RKO (cell line): ENCODE results near the gene CCDC70.

Experiments used
- DNase-seq: peaks from one replicate; pipeline ENCODE4 v3.0.0-alpha.2; 2016; ENCODE audit warnings: low spot score

Gene CCDC70

DNA sequence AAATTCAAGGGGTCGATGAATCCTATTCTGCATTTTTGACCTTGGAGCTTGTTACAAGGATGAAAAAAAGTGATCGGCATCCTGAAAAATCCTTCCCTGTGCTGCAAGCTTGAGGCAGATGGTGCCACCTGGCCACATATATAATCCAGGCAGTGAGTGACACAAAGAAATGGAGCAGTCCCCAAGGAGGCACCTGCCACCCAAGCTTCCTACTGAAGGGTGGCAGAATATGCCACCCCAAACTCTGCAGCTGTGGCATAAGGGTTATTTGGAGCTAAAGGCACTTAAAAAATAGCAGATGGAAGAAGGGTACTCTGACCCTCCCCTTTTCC lies 32.2 kb upstream of the CCDC70 start:
- no peak for DNase-seq

DNA sequence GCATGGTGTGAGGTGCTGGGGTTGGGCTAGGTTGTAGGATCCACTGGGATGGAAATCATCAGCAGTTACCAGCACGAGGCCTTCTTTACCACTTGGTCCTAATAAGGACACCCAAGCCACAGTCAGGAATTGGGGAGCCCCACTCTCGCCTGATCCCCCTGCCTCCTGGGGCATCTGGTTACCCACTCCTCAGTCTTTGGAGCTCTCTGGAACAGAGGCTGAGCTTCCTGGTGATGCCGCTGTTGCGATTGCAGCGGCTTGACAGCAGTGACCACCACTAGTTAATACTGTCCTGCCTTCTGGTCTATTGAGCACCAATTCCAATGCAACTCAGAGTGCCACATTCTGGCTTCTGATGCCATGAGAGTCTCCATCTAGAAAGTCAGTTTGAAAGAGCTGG lies 30.2 kb upstream of the CCDC70 start:
- no peak for DNase-seq

DNA sequence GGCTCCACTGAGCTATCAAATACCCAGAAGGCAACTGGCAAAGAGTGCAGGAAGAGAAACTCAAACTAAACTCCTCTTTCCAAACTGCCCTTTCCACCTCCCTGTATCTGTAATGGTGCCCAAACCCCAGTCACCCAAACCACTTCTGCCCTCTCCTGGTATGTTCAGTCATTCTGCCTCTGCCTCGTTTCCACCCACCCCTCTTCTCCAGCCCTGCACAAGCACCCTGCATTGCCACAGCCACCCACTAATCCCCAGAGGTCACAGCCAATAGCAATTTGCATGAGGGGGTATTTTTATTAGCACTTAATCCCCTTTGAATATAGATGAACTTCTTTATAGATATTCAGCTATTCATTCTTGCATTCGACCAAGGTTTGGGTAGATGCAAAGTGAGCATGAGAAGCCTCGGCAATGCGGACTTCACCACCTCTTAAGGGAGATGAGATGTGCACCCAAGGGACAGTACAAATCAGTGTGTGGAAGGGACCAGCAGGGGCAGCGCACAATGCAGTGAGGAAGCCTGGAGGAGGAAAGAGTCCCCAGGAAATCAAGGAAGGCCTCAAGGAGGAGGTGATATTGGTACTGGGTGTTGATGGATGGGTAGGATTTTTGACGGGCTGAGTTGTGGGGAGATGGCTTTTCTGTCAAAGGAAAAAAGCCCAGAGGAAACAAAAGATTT lies 29.2 kb upstream of the CCDC70 start:
- DNase-seq: no peak

DNA sequence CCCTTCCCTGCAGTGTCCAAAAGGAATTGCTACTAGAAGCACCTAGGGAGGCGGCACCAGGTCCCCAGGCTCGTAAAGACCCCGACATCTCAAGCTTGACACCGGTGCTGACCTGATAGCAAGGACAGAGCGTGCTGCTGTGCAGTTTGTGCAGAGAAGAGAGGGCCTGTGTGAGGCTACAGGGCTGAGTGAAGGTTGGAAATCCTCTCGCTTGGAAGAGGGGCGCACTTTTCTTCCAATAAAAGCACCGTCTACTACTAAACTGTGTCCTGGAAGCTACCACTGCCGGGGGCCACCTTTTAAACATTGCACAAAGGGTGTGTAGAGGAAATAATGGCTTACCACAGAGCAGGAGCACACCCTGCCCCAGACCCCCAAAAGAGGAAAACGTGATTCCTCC lies 27.8 kb upstream of the CCDC70 start:
- DNase-seq: no peak

DNA sequence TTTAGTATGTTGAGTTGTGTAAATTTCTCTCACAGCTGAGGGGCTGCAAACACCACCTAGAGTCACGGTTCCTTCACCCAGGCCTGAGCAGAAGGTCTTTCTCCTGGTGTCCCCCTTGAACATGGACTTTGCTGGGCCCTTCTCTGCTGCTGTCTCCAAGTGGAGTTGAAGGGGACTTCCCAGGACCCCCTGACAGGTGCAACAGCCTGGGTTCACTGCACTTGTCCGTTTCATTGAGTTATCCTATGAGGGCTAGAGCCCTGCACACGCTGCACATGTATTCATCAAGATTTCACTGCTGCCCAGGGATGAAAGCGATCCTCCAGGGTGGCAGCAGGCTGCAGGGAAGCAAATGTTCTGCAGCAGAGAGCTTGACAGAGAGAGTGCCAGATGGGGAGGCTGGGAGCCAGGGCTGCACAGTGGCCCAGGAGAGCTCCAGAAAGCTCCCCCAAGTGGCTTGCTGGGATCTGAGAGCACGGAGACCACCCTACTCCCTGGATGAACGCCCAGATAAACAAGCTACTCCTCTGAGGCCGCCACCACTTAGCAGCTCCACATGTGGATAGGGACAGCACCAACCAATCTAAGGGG lies 27.1 kb upstream of the CCDC70 start:
- DNase-seq: no peak

DNA sequence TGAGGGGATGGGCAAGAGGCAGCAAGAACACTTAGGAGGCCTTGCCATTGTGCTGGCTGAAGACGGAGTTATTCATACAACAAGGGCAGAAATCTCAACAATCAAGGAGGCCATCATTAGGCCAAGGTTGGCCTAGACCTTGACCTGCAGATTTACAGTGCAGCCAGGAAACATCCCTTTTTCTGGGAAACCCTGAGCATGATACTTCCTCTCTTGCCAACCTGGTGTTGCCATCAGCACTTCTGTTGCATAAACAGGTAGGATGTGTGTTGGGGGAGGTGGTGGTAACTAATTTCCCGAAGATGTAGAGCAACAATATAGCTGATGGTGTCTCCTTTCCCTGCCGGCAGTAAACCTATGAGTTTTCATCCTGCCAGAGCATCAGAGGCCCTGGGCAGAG lies 24.8 kb upstream of the CCDC70 start:
- no peak for DNase-seq

DNA sequence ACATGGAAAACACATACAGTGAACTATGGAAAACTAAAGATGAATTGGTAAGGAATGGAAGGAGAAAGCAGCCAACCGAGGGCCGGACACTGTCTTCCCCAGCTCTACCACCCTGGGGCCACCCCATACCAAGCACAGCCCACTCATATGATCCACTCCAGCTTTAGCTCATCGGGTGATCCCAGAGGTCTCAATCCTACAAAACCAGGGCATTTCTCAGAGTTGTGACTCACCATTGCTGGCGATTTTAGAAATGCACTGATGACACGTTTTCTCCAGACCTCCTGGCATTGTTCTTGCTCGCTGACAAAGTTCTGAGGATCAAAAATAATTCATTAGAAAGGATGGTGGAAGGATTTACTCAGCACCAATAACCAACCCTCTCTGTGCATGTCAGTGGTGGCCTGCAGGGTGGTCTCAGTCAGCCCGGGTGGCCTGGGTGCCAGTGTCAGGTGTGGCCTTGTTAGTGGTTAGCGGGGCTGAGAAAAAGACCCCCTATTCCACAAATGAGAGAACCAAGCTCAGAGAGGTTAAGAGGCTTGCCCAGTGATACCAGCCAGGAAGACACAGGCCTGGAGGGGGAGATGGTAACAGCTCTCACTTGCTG lies 23.4 kb upstream of the CCDC70 start:
- peak; percentile 14 for DNase-seq

DNA sequence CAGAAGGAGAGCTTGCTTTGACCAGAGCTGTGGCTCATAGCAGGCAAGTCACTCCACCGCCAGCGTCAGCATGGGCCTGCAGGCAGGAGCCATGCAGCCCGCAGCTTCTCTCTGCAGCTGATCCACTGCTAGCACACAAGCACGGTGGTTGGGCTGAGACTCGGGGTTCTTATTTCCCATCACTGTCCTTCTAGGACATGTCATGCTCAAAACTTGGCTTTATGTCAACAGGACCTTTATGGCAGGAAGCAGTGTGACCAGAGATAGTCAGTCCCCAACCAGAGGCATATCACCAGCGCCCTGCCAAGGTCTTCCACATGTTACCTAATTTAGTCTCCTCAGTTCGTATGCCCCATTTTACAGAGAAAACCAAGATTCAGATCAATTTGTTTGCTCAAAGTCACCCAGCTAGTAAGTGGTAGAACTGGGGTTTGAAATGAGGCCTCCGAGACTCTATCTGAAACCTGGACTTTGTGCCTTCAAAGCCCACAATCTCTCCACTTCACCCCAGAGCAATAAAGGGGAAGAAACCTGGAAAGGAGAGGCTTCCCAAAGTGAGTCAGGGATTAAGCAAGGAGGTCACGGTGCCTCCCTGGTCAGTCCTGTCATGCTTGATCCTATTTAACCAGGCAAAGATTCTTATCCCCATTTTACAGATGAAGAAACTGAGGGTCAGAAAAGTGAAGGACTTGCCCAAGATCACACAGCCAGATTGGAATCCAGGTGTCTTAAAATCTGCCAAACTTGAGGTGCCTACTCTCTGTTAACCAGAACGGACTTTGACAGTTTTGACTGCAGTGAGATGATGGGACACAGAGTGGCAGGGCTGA lies 21.8 kb upstream of the CCDC70 start:
- no peak for DNase-seq

DNA sequence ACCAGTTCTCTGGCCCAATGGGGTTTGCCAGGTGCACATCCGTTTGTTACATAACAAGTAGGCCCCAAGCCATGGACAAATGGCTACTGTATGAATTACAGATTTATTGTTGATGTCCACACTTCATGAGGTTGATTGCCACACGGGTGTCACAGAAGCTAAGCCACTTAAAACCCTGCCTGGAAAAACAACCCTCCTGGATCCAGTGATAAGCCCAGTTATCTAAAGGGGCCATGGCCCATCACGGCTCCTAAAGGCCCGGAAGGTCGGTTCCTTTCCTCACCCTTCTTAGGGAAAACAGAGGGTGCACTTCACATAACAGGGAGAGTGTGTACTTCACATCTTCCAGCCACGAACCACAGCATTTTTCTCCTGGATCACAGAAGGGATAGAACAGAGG lies 20.9 kb upstream of the CCDC70 start:
- DNase-seq: no peak

DNA sequence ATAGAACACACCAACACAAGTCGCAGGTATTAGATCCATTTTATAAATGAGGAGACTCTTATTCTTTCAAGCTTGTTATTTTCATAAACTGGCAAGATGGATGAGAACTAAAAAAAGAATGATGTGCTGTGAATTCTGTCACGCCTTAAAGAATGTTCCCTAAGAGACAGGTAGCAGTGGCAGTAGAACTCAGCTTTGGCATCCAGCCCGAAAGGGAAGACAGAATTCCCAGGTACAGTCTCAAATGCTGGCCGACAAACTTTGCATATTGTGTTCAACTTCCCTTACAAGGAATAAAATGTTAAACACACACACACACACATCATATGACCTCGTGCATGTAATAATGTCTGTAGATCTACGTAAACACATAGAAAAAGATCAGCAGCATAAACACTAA lies 20.0 kb upstream of the CCDC70 start:
- no peak for DNase-seq

DNA sequence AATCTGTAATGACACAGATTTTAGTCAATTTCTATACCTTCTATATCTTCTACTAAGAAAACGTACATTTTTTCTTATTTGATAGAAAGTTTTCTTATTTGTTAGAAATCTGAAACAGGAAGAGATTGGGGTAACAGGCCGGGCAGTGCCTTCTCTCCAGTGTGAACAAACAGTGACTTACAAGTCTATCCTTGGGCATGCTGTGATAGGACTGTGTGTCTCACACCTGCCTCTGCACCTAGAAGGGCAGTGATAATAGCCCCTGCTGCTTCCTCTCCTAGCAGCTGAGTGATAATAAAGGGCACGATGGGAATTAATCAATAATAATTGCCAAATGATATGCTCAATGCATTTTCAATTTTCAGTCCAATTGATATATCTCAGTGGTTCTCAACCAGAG lies 18.2 kb upstream of the CCDC70 start:
- no peak for DNase-seq

DNA sequence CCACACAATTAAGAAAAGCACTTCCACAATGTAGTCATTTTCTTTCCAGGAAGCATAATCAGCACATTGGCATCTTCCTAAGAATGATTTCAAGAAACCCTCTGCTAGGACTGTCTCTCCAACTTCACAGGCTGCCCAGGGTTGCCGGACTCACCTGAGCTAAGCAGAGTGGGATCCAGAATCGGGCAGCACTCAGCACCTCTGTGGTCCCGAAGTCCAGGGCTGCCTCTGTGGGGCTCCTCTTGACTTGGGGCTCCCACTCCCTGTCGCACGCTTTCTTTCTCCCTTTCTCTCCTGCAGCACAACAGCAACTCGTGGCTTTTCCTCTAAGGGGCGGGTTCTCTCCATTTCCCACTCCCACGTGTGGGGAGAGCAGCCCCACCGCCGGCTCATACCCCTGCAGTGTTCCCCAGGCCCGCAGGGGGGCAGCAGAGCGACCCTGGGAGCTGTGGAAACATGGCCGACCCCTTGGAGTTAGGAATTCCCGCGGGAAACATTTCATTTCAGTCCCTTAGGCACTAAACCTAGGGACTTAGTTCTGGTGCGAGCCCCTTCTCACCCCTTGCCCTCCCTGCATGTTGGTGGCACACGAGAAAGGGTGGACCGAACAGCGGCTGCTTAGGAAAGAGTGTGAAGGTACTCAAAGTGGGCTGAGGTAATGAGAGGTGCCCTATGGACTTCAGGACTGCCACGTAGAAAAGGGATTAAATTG lies 16.8 kb upstream of the CCDC70 start, which contains the start of gene TMEM272:
Gene TMEM272 (minus strand): TSS at position 316 of the 712 bp plus-strand sequence. CDS start 6,647 bp downstream, outside the sequence.
- DNase-seq: peak; percentile 32

DNA sequence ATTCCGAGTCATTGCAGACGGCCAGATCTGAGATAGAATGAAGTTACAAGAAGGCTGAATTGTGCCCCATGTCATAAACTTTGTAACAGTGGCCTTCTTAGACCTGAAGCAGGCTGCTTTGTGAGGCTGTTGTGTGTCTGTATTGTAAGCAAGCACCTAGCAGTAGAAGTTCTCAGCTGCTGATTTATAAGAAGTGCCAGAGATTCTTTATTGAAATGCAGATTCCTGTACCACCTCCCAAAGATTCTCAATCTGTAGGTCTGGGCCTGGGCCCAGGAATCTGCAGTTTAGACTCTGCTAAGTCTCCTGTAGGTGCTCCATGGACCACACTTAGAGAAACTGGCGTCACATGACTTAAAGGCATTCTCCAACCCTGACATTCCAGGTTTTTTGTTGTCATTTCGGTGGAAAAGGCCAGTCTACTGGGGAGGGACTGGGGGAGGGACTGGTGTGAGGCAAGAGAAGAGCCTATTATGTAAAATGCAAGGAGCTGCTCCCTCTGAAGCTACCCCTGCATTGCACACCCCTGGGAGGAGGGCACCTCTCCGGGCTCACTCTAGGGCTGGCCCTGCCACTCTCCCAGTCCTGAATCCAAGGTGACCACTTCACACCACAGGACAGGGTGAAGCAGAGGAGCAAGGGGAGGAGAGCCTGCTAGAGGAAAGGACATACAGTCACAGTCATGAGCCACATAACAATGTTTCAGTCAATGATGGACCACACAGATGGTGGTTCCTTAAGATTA lies 16.0 kb upstream of the CCDC70 start:
- DNase-seq: no peak

DNA sequence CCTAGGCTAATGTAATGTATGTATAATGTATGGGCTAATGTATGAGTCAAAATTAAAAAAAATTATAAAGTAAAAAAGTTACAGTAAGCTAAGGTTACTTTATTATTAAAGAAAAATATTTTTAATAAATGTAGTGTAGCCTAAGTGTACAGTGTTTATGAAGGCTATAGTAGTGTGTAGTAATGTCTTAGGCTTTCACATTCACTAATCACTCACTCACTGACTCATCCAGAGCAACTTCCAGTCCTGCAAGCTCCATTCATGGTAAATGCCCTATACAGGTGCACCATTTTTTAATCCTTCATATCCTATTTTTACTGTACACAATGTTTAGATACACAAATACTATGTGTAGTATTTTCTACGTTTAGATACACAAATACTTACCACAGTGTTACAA lies 15.0 kb upstream of the CCDC70 start:
- DNase-seq: peak; percentile 35

DNA sequence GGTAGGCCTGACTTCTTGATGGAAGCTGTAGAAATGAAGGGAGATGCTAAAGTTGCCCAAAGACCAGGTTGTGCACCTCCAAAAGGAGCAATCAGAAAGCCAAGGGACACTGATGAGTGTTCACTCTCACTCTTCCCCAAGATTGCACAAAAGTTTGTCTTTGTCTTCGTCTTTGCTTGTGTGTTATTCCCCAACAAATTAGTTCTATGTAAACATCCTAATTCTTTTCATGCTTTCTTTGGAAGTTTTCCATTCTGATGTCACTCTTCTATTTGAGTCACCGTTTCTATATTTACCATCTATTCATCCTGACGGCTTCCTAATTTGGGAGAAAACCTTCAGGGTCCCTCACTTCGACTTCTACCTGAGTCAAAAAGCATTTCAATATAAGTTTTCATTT lies 13.1 kb upstream of the CCDC70 start:
- no peak for DNase-seq

DNA sequence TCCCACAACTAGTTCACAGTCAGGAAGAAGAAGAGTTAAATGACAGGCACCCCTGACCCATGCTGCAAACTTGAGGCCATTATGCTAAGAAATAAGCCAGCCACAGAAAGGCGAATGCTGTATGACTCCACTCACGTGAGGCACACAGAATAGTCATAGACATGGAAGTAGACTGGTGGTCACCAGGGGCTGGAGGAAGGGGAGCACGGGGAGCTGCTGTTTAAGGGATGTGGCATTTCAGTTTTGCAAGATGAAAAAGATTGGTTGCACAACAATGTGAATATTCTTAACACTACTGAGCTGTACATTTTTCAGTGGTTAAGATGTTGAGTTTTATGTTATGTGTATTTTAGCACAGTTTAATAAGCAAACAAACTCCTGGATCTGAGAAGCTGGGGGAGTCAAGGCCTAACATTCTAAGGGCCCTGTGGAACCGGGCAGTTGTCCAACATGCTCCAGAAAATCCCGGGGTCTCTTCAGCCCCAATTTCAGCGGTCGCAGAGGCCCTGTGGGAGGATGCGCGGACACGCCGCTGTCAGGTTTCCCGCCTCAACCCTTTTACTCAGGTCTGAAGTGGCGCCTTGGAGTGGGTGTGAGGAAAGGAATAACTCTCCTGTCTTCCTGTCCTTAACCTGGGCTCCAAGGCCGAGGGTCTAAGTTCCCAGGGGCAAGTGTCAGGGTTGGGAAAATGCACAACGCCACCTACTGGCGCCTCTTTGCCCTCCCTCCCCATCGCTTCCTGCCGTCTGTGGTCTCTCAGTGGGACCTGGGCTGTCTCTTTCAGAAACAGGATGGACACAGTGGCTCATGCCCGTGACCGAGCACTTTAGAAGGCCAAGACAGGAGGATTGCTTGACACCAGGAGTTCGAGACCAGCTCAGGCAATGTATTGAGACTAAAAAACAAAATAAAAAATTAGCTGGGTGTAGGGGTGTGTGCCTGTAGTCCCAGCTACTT lies 12.3 kb upstream of the CCDC70 start:
- no peak for DNase-seq

DNA sequence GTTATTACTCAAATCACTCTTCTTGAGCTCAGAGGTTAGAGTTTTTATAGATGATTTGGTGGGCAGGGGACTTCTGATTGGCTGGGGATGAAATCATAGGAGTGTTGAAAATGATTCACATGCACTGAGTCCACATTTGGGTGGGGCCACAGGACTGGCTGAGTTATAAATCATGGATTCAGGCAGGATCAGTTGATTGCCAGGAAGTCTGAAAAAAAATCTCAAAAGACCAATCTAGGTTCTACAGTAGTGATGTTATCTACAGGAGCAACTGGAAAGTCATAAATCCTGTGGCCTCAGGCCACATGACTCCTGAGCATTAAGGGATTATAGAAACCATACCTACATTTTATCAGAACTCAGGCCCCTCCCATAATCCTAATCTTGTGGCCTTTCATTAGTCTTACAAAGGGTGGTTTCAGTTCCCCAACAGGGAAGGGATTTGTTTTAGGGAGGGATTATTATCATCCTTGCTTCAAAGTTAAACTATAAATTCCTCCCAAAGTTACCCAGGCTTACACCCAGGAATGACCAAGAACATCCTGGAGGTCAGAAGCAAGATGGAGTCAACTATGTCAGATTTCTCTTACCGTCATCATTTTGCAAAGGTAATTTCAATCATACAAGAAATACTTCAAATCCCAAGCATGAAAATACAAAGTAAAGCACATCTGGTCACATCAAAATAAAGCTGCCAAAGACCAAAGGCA lies 5.6 kb upstream of the CCDC70 start:
- peak; percentile 56 for DNase-seq

DNA sequence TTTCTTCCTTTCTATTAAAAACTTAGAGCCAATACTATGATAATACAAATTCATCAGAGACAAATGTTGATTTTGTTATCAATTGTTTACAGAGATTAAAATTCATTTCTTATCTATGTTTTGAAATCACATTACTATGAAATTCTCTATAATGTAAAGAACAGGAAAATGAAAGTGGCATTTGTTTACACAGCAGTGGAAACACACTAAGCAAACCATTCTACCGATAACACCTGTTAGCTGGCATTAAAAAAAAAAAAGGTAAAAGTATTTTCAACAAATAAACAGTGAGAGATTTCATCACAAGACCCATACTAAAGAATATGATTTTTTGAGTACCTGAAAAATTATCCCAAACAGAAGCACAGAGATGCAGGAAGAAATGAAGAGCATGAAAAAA lies 4.8 kb upstream of the CCDC70 start:
- DNase-seq: no peak

DNA sequence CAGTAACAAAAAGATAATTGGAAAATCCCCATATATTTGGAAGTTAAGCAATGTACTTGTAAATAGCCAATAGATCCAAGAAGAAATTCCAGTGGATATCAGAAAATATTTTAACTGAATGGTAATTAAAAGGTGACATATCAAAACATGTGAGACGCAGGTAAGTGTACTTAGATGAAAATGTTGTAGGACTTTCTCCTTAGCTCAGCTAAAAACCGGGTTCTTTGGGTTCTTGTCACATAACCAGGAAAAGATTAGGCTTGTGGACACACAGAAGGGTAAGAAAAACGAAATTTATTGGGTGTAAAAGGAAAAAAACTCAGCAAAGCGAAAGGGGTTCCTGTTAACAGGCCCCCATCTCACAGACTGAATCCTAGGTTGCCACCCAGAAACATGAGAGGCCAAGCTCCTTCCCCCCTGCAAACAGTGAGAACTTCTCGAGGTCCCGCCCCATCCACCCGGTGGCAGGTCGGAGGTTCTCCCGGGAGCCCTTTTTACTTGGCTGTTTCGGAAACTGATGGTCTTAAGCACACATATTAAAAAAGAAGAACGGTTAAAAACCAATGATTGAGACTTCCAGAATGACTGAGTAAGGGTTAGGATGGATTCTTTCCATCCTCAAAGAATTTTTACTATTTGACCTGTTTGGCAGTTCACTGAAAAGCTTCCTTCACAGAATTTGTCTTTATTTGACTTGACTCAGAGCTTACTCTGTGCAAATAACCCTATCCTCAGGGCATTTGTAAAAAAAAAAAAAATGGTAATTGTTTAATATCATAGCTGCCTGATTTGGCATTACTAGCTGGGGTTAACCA lies 3.1 kb upstream of the CCDC70 start:
- DNase-seq: no peak
